Stimulated activated naive CD4-positive, alpha-beta T cell (primary cell): ENCODE data around the gene UGT2B11.
"Not testable (repeated sequence)": the region's sequence is repeated elsewhere in the genome, so short reads cannot be mapped to it uniquely, and the experiment has no call there.

ENCODE experiments used
- DNase-seq, 6 experiments: peaks; one replicate each; lab custom pipeline; 2025; lab: John Stamatoyannopoulos, UW

Gene UGT2B11

GRCh38 chr4:69169171-69169570 lies 45.4 kb downstream of the UGT2B11 start:
- DNase-seq: not testable (repeated sequence)

DNA sequence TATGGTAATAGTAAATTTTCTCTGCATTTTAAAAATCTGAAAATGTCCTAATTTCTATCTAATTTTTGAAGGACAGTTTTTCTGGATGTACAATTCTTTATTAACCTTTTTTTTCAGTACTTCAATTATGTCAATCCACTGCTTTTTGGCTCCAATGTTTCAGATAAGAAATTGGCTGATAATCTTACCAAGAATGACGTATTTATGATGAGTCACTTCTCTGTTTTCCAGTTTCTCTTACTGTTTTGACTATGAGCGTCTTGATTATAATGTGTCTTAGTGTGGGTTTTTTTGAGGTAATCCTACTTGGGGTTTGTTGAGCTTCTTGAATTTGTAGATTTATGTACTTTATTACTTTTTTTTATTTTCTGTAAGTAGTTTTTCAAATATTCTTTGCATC lies 47.2 kb downstream of the UGT2B11 start:
- DNase-seq: no peak

GRCh38 chr4:69166376-69166775 lies 48.2 kb downstream of the UGT2B11 start:
- DNase-seq: not testable (repeated sequence)

- DNase-seq: not testable (repeated sequence)
Measured at GRCh38 chr4:69165707-69166106, 48.8 kb downstream of the UGT2B11 start.

GRCh38 chr4:69156913-69157312 lies 57.6 kb downstream of the UGT2B11 start:
- no peak for DNase-seq

GRCh38 chr4:69154021-69154420 lies 60.5 kb downstream of the UGT2B11 start:
- DNase-seq: no peak
